ENCODE results near the gene ZFYVE21. TPM values are rescaled to one million over a fixed set of nuclear protein-coding genes. Genes with fewer than 3 reads are reported as not detected.

Gene ZFYVE21
- total and polyA plus RNA-seq, 8 donors = 13.7 to 32.6 (median 17.3) TPM

GRCh38 chr14:103685276-103686211 lies 30.1 kb upstream of the ZFYVE21 start:
- peak in 1 of 6 donors; percentile 35 for DNase-seq
- no peak for ATAC-seq
- H3K4me3 ChIP-seq = no peak overlapping the region
- no peak overlapping the region for H3K27ac ChIP-seq
- intact Hi-C loops (cut with DNase I) = no loop called here
- H3K27me3 ChIP-seq = no peaks in the 10 kb centered on the region
- H3K36me3 ChIP-seq = peaks cover 0 to 55% (median 23%) of the 10 kb centered on the region in 3 donors
- WGBS, 2 donors = 90 to 92% methylated on average over 23 of the region's 23 CpGs
- no peak for TF ChIP-seq CTCF (IDR thresholded peaks at IDR 0.05)
- no peak for FAIRE-seq
- H3K9me3 ChIP-seq = no peaks in the 10 kb centered on the region
- peaks cover 0 to 6% (median 0%) of the 10 kb centered on the region in 3 donors for H3K4me1 ChIP-seq

GRCh38 chr14:103686831-103687485 lies 28.7 kb upstream of the ZFYVE21 start:
- Histone ChIP-seq H3K27me3 (no peaks in the 10 kb centered on the region), H3K4me1 (peaks cover 0 to 6% (median 0%) of the 10 kb centered on the region in 3 donors), H3K27ac (no peak overlapping the region), H3K4me3 (no peak overlapping the region), H3K36me3 (peaks cover 0 to 41% (median 13%) of the 10 kb centered on the region in 3 donors), H3K9me3 (no peaks in the 10 kb centered on the region)
- DNase-seq (no peak), FAIRE-seq (no peak), ATAC-seq (no peak)
- 83 to 90% methylated on average over 19 of the region's 19 CpGs for WGBS, 2 donors
- intact Hi-C loops (cut with DNase I) = no loop called here
- TF ChIP-seq CTCF (IDR thresholded peaks at IDR 0.05) = no peak

GRCh38 chr14:103687712-103688111 lies 27.9 kb upstream of the ZFYVE21 start:
- TF ChIP-seq CTCF (IDR thresholded peaks at IDR 0.05) = no peak
- no peak overlapping the region for H3K27ac ChIP-seq
- intact Hi-C loops (cut with DNase I) = no loop called here
- H3K9me3 ChIP-seq = no peaks in the 10 kb centered on the region
- DNase-seq (no peak), ATAC-seq (no peak), FAIRE-seq (no peak)
- H3K27me3 ChIP-seq = no peaks in the 10 kb centered on the region
- H3K4me3 ChIP-seq = no peak overlapping the region
- H3K36me3 ChIP-seq = peaks cover 0 to 41% (median 13%) of the 10 kb centered on the region in 3 donors
- WGBS, 2 donors = 89 to 91% methylated on average over 4 of the region's 4 CpGs
- H3K4me1 ChIP-seq = peaks cover 0 to 6% (median 0%) of the 10 kb centered on the region in 3 donors

- peaks cover 0 to 35% (median 9%) of the 10 kb centered on the region in 3 donors for H3K36me3 ChIP-seq
- no peak for TF ChIP-seq CTCF (IDR thresholded peaks at IDR 0.05)
- WGBS, 2 donors = 92 to 93% methylated on average over 5 of the region's 5 CpGs
- H3K27me3 ChIP-seq = no peaks in the 10 kb centered on the region
- intact Hi-C loops (cut with DNase I) = no loop called here
- H3K9me3 ChIP-seq = no peaks in the 10 kb centered on the region
- H3K4me3 ChIP-seq = no peak overlapping the region
- ATAC-seq = no peak
- H3K4me1 ChIP-seq = peaks cover 0 to 6% (median 0%) of the 10 kb centered on the region in 3 donors
- DNase-seq = no peak
- FAIRE-seq = no peak
- no peak overlapping the region for H3K27ac ChIP-seq
Observed at GRCh38 chr14:103688441-103688840, 27.2 kb upstream of the ZFYVE21 start.

Measured in pancreas (tissue), 10 donors.